SK-N-SH treated with all-trans-retinoic acid at 6 μM for 48 hours (cell line): ENCODE results near the gene CAMSAP2.
A peak's percentile ranks its signal among the peaks of the same experiment; 100 is the strongest.

Experiments used
- CSRNP3 ChIP-seq: fragments of 250-450 bp; sonication (Bioruptor Pico); IDR thresholded peaks from 2 replicates; pipeline ENCODE4 v1.5.1; 2021; ENCODE audit warnings: mild to moderate bottlenecking, moderate library complexity
- ISL1 ChIP-seq: fragments of 250-450 bp; sonication (Bioruptor Pico); IDR thresholded peaks from 2 replicates; pipeline ENCODE4 v2.1.2; 2022; ENCODE audit warnings: mild to moderate bottlenecking, moderate library complexity
- RARB ChIP-seq: fragments of 250-450 bp; sonication (Bioruptor Pico); IDR thresholded peaks from 2 replicates; pipeline ENCODE4 v1.8.0; 2021; ENCODE audit warnings: mild to moderate bottlenecking, moderate library complexity
- TOX ChIP-seq: fragments of 250-450 bp; sonication (Bioruptor Pico); IDR thresholded peaks from 2 replicates; pipeline ENCODE4 v1.8.0; 2021; ENCODE audit warnings: mild to moderate bottlenecking, moderate library complexity, borderline replicate concordance
- TSHZ2 ChIP-seq: fragments of 250-450 bp; sonication (Bioruptor Pico); IDR thresholded peaks from 2 replicates; pipeline ENCODE4 v1.5.0; 2020; ENCODE audit warnings: mild to moderate bottlenecking, moderate library complexity

GRCh38 chr1:200780545-200781369 is 42.1 kb downstream of the CAMSAP2 start:
- TF ChIP-seq TOX (CRISPR knock-in tag): no peak
- no peak for TF ChIP-seq CSRNP3 (CRISPR knock-in tag)
- peak; percentile 77; the same call in 1 of the 2 replicates for TF ChIP-seq ISL1 (CRISPR knock-in tag)
- TF ChIP-seq TSHZ2 (CRISPR knock-in tag): no peak
- TF ChIP-seq RARB (CRISPR knock-in tag): no peak
